ENCODE data around the gene SLC35D2.
"Not testable (repeated sequence)": the region's sequence is repeated elsewhere in the genome, so short reads cannot be mapped to it uniquely, and the experiment has no call there.

The SLC35D2 gene

GRCh38 chr9:96360976-96361375 lies 22.5 kb downstream of the SLC35D2 start:
- DNase-seq (ENCODE audit: low read depth), result no peak

DNA sequence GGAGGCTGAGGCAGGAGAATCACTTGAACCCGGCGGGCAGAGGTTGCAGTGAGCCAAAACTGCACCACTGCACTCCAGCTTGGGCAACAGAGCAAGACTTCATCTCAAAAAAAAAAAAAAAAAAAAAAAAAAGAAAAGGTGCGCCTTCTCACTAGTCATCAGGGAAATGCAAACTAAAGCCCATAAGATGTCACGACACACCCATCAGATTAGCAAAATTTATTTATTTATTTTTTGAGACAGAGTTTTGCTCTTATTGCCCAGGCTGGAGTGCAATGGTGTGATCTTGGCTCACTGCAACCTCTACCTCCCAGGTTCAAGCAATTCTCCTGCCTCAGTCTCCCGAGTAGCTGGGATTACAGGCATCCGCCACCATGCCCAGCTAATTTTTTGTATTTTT lies 23.0 kb downstream of the SLC35D2 start:
- not testable (repeated sequence) for DNase-seq (ENCODE audit: low read depth)

- no peak for DNase-seq (ENCODE audit: low read depth)
Measured at GRCh38 chr9:96350866-96351265, 32.6 kb downstream of the SLC35D2 start.

- no peak for DNase-seq (ENCODE audit: low read depth)
Measured at GRCh38 chr9:96348261-96348660, 35.2 kb downstream of the SLC35D2 start.

GRCh38 chr9:96345551-96345950 lies 38.0 kb downstream of the SLC35D2 start:
- DNase-seq (ENCODE audit: low read depth), result no peak

DNA sequence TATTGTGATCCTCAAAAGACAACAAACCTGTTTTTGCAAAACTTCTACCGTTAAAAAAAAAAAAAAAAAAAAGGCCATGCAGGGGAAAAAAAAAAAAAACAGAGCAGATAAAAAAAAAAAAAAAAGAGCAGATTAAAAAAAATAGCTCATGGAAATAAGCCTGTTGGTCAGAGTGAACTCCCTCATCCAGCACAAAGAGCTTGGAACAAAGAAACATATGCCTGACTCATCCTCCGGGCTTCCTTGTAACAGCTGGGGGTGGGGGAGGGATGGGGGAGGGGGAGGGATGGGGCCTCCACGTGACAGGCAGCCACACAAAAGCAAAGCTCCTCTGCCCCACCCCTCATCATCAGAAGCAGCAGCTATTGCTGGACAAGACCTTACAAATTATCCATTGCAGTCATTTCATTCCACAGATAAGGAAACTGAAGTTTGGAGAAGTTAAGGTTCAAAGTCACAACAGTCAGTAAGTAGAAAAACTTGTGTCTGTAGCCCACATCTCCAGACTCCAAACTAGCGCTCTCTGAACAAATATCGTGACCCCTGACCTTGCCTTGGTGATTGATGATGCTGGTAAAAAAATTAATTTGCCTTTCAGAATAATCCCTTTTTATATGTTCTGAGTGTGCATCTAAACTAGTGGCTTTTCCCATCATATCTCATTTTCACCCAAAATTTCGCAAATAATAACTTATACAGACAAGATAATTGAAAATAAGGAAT lies 38.9 kb downstream of the SLC35D2 start:
- DNase-seq (ENCODE audit: low read depth), result peak; percentile 63

DNA sequence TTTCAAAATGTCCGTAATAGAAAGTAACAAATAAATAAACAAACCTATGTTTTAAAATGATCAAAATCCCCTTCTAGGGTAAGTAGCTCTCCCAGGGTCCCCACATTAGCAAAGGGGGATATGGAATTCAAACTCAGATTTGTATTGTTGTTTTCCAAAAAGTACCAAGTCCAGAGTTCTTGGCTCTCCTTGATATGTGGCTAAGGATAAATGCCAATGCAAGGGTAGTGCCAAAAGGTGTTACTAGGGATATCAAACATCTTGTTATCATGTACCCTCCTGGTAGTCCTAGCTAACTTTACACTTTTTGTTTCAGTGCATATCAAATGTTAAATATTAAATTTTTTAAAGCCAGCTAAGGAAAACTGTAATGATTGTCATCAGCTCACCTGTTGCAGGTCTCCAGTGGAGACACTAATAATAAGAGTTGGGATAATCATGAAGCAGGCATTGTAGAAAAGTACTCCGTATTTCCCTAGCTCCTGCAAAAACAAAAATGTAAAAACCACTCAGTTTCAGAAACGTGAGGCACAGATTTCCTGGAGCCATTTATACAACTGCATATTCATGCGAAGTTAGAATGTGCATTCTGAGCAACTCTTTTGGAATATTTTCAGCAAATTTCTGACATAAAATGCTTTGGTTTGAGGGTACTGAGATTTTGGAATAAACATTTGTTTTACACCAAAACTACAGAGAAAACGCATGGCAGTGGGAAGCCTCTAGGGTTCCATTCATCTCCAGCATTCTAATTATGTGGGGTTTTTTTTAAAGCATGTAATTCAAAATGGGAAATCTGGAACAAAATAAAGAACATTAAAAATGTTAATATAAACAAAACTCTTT lies 39.8 kb downstream of the SLC35D2 start:
- no peak for DNase-seq (ENCODE audit: low read depth)

- no peak for DNase-seq (ENCODE audit: low read depth)
Measured at GRCh38 chr9:96342571-96343245, 40.8 kb downstream of the SLC35D2 start.

DNA sequence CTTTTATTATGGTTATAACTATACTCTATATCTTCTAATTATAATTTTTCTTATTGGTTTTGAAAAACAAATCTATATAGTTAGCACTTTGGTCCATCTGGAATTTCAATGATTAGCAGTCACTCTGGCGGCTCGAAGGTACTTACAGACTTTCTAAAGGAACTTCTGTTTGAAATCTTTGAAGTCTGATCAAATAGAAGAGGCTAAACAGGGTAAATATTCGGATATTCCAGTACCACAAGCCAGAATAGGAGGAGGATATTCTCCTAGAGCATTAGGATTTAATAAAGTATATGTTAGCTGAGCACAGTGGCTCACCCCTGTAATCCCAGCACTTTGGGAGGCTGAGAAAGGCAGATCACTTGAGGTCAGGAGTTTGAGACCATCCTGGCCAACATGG lies 42.8 kb downstream of the SLC35D2 start:
- no peak for DNase-seq (ENCODE audit: low read depth)

- no peak for DNase-seq (ENCODE audit: low read depth)
Measured at GRCh38 chr9:96338299-96338698, 45.2 kb downstream of the SLC35D2 start.

- DNase-seq (ENCODE audit: low read depth), result no peak
Measured at GRCh38 chr9:96333958-96334357, 49.6 kb downstream of the SLC35D2 start.

DNA sequence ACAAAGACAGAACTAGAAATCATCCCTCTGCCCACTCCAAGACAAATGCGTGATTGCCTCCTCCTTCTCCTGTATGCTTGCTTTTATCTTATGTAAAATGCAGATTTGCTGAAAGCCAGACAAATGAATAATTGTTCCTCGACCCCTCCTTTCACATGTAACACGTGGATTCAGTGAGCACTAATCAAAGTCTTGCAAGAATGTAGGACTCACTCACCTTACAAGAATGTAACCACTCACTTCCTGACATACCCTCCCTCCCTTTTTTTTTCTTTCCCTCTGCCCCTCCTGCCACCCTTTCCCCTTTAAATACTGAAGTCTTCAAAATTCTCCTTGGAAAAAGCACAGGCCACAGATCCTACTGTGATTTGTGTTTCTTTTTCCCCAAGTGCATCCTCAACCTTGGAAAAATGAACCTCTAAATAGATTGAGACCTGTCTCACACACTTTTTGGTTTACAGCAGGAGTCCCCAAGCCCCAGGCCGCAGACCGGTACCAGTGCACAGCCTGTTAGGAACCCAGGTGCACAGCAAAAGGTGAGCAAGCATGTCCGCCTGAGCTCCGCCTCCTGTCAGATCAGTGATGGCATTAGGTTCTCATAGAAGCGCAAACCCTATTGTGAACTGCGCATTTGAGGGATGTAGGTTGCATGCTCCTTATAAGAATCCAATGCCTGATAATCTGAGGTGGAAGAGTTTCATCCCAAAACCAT lies 52.1 kb downstream of the SLC35D2 start:
- DNase-seq (ENCODE audit: low read depth), result no peak

- peak; percentile 55 for DNase-seq (ENCODE audit: low read depth)
Measured at GRCh38 chr9:96327694-96328352, 55.7 kb downstream of the SLC35D2 start.

DNA sequence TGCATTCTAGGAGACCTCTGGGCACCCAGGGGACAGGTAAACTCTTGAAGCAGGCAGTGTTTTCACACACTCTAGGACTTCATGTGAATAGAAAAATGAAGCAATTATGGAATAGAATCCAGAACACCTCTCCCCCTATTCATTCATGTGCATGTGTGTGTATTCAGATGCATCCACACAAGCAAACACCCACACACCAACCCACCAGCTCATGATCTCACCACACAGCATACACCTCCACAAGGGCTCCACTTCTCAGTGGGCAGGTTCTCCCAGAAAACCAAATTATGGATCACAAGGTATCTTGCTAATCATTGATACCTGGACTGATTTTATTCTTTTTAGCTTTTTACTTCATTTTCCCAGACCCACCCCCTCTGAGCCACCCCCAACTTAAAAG lies 60.3 kb downstream of the SLC35D2 start:
- no peak for DNase-seq (ENCODE audit: low read depth)

DNA sequence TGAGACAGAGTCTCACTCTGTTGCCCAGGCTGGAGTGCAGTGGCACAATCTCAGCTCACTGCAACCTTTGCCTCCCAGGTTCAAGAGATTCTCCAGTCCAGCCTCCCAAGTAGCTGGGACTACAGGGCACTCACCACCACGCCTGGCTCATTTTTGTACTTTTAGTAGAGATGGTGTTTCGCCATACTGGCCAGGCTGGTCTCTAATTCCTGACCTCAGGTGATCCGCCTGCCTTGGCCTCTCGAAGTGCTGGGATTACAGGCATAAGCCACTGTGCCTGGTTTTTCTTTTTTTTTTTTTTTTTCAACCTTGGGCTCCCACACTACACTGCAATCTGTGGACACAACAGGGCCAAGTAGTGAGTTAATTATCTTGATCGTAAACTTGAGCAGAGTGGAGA lies 60.8 kb downstream of the SLC35D2 start:
- DNase-seq (ENCODE audit: low read depth), result not testable (repeated sequence)

GRCh38 chr9:96322210-96322609 lies 61.3 kb downstream of the SLC35D2 start:
- DNase-seq (ENCODE audit: low read depth), result not testable (repeated sequence)

- DNase-seq (ENCODE audit: low read depth), result no peak
Measured at GRCh38 chr9:96321515-96321914, 62.0 kb downstream of the SLC35D2 start.

DNA sequence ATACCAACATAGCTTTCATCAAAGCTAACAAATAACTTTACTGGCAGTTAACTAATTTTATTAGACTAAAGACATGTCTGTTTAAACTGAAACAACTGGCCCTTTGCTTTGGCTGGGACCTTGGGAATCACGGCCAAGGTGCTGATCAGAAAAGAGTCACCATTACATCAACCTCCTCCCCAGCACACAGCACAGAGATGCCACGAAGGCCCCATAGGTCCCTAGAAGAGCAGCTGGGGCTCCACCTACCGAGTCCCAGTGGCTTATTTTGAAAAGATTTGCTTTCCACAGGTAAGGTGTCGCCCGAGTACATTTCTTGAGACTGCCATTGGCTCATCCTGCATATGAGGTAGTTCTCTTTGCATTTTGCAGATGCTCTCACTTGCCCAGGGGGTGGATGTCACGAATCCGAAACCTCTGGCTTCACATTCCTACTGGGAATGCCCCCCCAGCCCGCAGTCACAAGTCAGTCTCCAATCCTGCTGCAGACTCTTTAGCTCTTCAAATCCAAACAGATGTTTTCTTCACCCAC lies 62.7 kb downstream of the SLC35D2 start:
- DNase-seq (ENCODE audit: low read depth), result no peak

DNA sequence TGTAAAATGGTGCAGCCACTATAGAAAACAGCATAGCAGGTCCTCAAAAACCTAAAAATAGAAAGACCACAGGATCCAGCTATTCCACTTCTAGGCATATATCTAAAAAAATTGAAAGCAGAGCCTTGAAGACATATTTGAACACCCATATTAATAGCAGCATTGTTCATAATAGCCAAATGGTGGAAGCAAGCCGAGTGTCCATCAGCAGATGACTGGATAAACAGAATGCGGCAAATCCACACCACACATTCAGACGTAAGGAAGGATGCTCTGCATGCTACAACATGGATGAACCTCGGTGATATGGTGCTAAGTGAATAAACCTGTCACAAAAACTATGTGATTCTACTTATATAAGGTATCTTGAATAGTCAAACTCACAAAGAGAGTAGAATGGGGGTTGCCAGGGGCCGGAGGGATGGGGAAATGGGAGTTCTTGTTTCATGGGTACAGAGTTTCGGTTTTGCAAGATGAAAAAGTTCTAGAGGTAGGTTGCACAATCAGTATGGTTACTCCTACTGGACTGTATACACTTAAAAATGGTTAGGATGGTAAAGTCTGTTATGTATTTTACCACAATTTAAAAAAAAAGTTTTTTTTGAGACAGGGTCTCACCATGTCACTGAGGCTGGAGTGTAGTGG lies 64.5 kb downstream of the SLC35D2 start:
- no peak for DNase-seq (ENCODE audit: low read depth)

DNA sequence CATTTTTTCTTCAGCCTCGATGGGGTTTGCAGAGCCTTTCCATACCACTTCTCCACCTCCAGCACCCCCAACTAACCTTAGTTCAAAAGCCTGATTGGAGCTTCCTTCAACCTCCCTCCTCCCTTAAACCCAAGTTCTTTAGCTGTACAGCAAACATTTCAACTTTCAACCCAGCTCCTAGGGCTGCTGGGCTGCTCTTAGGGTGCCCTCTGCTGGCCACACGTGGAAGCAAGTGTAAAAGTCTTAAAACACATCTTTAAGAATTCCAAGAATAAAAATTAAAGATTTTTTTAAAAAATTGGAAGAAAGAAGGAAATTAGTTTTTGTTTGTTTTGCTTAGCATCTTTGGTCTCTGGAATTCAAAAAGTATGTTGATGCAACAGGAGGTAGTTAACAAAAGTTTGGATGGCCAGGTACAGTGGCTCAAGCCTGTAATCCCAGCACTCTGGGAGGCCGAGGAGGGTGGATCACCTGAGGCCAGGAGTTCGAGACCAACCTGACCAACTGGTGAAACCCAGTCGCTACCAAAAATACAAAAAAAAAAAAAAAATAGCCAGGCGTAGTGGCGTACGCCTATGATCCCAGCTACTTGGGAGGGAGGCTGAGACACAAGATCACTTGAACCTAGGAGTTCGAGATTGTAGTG lies 66.1 kb downstream of the SLC35D2 start:
- peak; percentile 28 for DNase-seq (ENCODE audit: low read depth)
